H1 (cell line): Measurements from ENCODE around the gene PLIN4. TPM values are rescaled to one million over a fixed set of nuclear protein-coding genes. Genes with fewer than 3 reads are reported as not detected.

Experiments
- CTCF ChIA-PET: fragments of 300-600 bp; sonication (Branson Sonifier 250); formaldehyde crosslinking; loops from one replicate; lab custom pipeline; 2021; ENCODE audit not compliant: partially characterized antibody; lab: Charles Lee
- POLR2A ChIA-PET: fragments of 300-600 bp; sonication (Branson Sonifier 250); formaldehyde crosslinking; loops from one replicate; lab custom pipeline; 2021; ENCODE audit warnings: inconsistent platforms; ENCODE audit not compliant: partially characterized antibody; lab: Charles Lee
- DNase-seq, 2 experiments: peaks; one replicate each; pipeline versions ENCODE4 v3.0.0 to v3.0.0-alpha.2; 2010 to 2022; ENCODE audit warnings: low spot score in 2 of 2, low read depth in 1 of 2, mixed read lengths in 1 of 2
- FAIRE-seq: peaks from 2 replicates; lab custom pipeline; 2011; peaks lifted over from hg19 to GRCh38; lab: Jason Lieb, UNC
- H2AFZ ChIP-seq: 2 replicates; pipeline ENCODE4 v1.8.1; 2012; ENCODE audit warnings: low read length, inconsistent platforms
- H2AK5ac ChIP-seq: 2 replicates; pipeline ENCODE4 v1.6.1; 2013; ENCODE audit warnings: low read depth, low read length
- H2BK120ac ChIP-seq: replicated peaks from 2 replicates; pipeline ENCODE3; 2013; ENCODE audit warnings: low read depth, low read length, inconsistent platforms
- H2BK12ac ChIP-seq: 2 replicates; pipeline ENCODE4 v1.6.1; 2013; ENCODE audit warnings: low read depth, low read length
- H2BK15ac ChIP-seq: 2 replicates; pipeline ENCODE4 v1.6.1; 2013; ENCODE audit warnings: low read length
- H2BK20ac ChIP-seq: 2 replicates; pipeline ENCODE4 v1.6.1; 2013; ENCODE audit warnings: low read length
- H2BK5ac ChIP-seq: 2 replicates; pipeline ENCODE4 v1.6.1; 2013; ENCODE audit warnings: low read depth, low read length
- H3K14ac ChIP-seq: 2 replicates; pipeline ENCODE4 v1.6.1; 2013; ENCODE audit warnings: inconsistent platforms; ENCODE audit not compliant: insufficient read length
- H3K18ac ChIP-seq: 2 replicates; pipeline ENCODE4 v1.6.1; 2013; ENCODE audit warnings: low read length; ENCODE audit errors: extremely low read depth
- H3K23ac ChIP-seq: 2 replicates; pipeline ENCODE4 v1.6.1; 2013; ENCODE audit warnings: inconsistent platforms; ENCODE audit not compliant: insufficient read length
- H3K23me2 ChIP-seq: 2 replicates; pipeline ENCODE4 v1.6.1; 2013; ENCODE audit warnings: low read depth, low read length
- H3K27ac ChIP-seq: 2 replicates; pipeline ENCODE4 v1.6.1; 2011; ENCODE audit warnings: low read depth, low read length, inconsistent platforms
- H3K27me3 ChIP-seq, 4 experiments: replicated peaks in 1 of 4; 1 replicate in 1 of 4; 2 replicates in 3 of 4; pipeline versions ENCODE4 v1.6.1 to v1.8.1; 2011 to 2013; ENCODE audit warnings: low read length in 3 of 4, mild to moderate bottlenecking in 3 of 4, inconsistent platforms in 2 of 4, mixed read lengths in 2 of 4, moderate library complexity in 1 of 4; ENCODE audit not compliant: control insufficient read depth in 3 of 4, insufficient read depth in 3 of 4; ENCODE audit errors: extremely low read depth in 1 of 4
- H3K36me3 ChIP-seq, 4 experiments: 2 replicates each; pipeline versions ENCODE4 v1.6.1 to v1.8.1; 2011 to 2013; ENCODE audit warnings: mild to moderate bottlenecking in 4 of 4, low read length in 3 of 4, moderate library complexity in 2 of 4, control low read depth in 1 of 4, inconsistent platforms in 1 of 4; ENCODE audit not compliant: insufficient read depth in 4 of 4, control insufficient read depth in 2 of 4
- H3K4ac ChIP-seq: replicated peaks from 2 replicates; pipeline ENCODE3; 2013; ENCODE audit warnings: low read length, low read depth, mixed read lengths, inconsistent platforms; ENCODE audit not compliant: insufficient read length
- H3K4me1 ChIP-seq, 4 experiments: replicated peaks in 1 of 4; 1 replicate in 1 of 4; 2 replicates in 3 of 4; pipeline versions ENCODE4 v1.6.1 to v1.8.1; 2011 to 2013; ENCODE audit warnings: low read length in 3 of 4, inconsistent platforms in 2 of 4, mixed read lengths in 1 of 4; ENCODE audit not compliant: insufficient read depth in 4 of 4, control insufficient read depth in 3 of 4
- H3K4me2 ChIP-seq, 2 experiments: 2 replicates each; pipeline versions ENCODE4 v1.6.1 to v1.8.1; 2011 to 2013; ENCODE audit warnings: low read depth in 2 of 2, low read length in 2 of 2, control low read depth in 1 of 2, inconsistent platforms in 1 of 2, mild to moderate bottlenecking in 1 of 2; ENCODE audit not compliant: insufficient read depth in 1 of 2
- H3K4me3 ChIP-seq, 4 experiments: fragments of 200-600, 300-600 bp in 1 of 4; sonication (generic), shearing (Covaris generic), sonication (Bioruptor Twin) in 1 of 4; 2 replicates each; pipeline versions ENCODE4 v1.5.1 to v1.8.1; 2011 to 2016; ENCODE audit warnings: low read length in 4 of 4, low read depth in 3 of 4, control low read depth in 2 of 4, inconsistent platforms in 2 of 4, mild to moderate bottlenecking in 2 of 4, mixed read lengths in 1 of 4, moderate library complexity in 1 of 4; ENCODE audit not compliant: insufficient read depth in 2 of 4; ENCODE audit errors: extremely low read depth in 1 of 4
- H3K56ac ChIP-seq: replicated peaks from 2 replicates; pipeline ENCODE3; 2013; ENCODE audit warnings: low read depth, mild to moderate bottlenecking, mixed read lengths, low read length, inconsistent platforms; ENCODE audit not compliant: insufficient read length
- H3K79me1 ChIP-seq: 2 replicates; pipeline ENCODE4 v1.6.1; 2013; ENCODE audit warnings: low read depth, low read length, control low read depth
- H3K79me2 ChIP-seq, 2 experiments: 2 replicates each; pipeline versions ENCODE4 v1.6.1 to v1.8.1; 2012 to 2013; ENCODE audit warnings: low read length in 2 of 2, mild to moderate bottlenecking in 2 of 2, inconsistent platforms in 1 of 2; ENCODE audit not compliant: insufficient read depth in 2 of 2, control insufficient read depth in 1 of 2
- H3K9ac ChIP-seq, 4 experiments: replicated peaks in 1 of 4; 1 replicate in 1 of 4; 2 replicates in 3 of 4; pipeline versions ENCODE4 v1.6.1 to v1.8.1; 2011 to 2013; ENCODE audit warnings: low read depth in 3 of 4, low read length in 3 of 4, control low read depth in 2 of 4, mild to moderate bottlenecking in 2 of 4, moderate library complexity in 2 of 4, inconsistent platforms in 1 of 4; ENCODE audit errors: extremely low read depth in 1 of 4
- H3K9me3 ChIP-seq, 2 experiments: 2 replicates each; pipeline versions ENCODE4 v1.6.1 to v1.8.1; 2012 to 2013; ENCODE audit warnings: mild to moderate bottlenecking in 2 of 2, moderate library complexity in 2 of 2, control low read depth in 1 of 2, inconsistent platforms in 1 of 2, low read depth in 1 of 2, low read length in 1 of 2, mixed read lengths in 1 of 2; ENCODE audit not compliant: insufficient read depth in 2 of 2
- H4K20me1 ChIP-seq, 2 experiments: replicated peaks in 1 of 2; 2 replicates each; pipeline versions ENCODE3 to v1.8.1; 2011 to 2013; ENCODE audit warnings: inconsistent platforms in 2 of 2, low read length in 2 of 2, mild to moderate bottlenecking in 1 of 2; ENCODE audit not compliant: insufficient read depth in 2 of 2, control insufficient read depth in 1 of 2
- H4K5ac ChIP-seq: 2 replicates; pipeline ENCODE4 v1.6.1; 2013; ENCODE audit warnings: low read length, low read depth, mixed read lengths, inconsistent platforms; ENCODE audit not compliant: insufficient read length
- H4K8ac ChIP-seq: 2 replicates; pipeline ENCODE4 v1.8.0; 2013; ENCODE audit warnings: mild to moderate bottlenecking, moderate library complexity, low read length, inconsistent platforms; ENCODE audit not compliant: insufficient read depth; ENCODE audit errors: extremely low read depth
- H4K91ac ChIP-seq: replicated peaks from 2 replicates; pipeline ENCODE3; 2013; ENCODE audit warnings: low read length, mixed read lengths, inconsistent platforms; ENCODE audit not compliant: insufficient read length
- CREB1 ChIP-seq: IDR thresholded peaks from 2 replicates; pipeline ENCODE4 v1.6.1; 2012; ENCODE audit warnings: inconsistent platforms
- POU5F1 ChIP-seq: IDR thresholded peaks from 2 replicates; pipeline ENCODE4 v1.6.1; 2011; ENCODE audit warnings: low read depth, mild to moderate bottlenecking, low read length, moderate library complexity
- RAD21 ChIP-seq, 2 experiments: IDR thresholded peaks in 1 of 2; conservative IDR thresholded peaks in 1 of 2; 2 replicates each; pipeline ENCODE4 v1.6.1; 2011; ENCODE audit warnings: low read depth in 2 of 2, low read length in 2 of 2, improper control_type of control experiment in 1 of 2, inconsistent platforms in 1 of 2, mild to moderate bottlenecking in 1 of 2, moderate library complexity in 1 of 2
- RXRA ChIP-seq: IDR thresholded peaks from 2 replicates; pipeline ENCODE4 v1.6.1; 2011; ENCODE audit warnings: low read depth, mild to moderate bottlenecking, low read length, moderate library complexity; ENCODE audit not compliant: insufficient read depth
- SIRT6 ChIP-seq: IDR thresholded peaks from one replicate; pipeline ENCODE4 v1.7.1; 2012; ENCODE audit warnings: low read length, inconsistent platforms
- YY1 ChIP-seq: IDR thresholded peaks from 2 replicates; pipeline ENCODE4 v1.6.1; 2011; ENCODE audit warnings: low read depth, mild to moderate bottlenecking, low read length
- WGBS, 2 experiments: shearing (Covaris generic) in 1 of 2; methylation state at CpG; one replicate each; pipeline versions ENCODE4 v1.1.6 to v1.1.7; 2013 to 2015; ENCODE audit warnings: low lambda C conversion rate in 2 of 2, mixed read lengths in 2 of 2, inconsistent platforms in 1 of 2, low coverage in 1 of 2, missing lambda C conversion rate in 1 of 2; ENCODE audit not compliant: insufficient replicate concordance in 2 of 2, insufficient coverage in 1 of 2, insufficient read length in 1 of 2; ENCODE audit errors: extremely low coverage in 1 of 2, missing lambda C conversion rate in 1 of 2; 5-methylcytosine and 5-hydroxymethylcytosine counted together
- polyA plus RNA-seq, 7 experiments: library from polyadenylated mRNA; depleted of rRNA in 3 of 7; stranded (reverse) in 5 of 7; unstranded in 2 of 7; fragments of >200 nt in 5 of 7; fragments of 200-250 nt in 2 of 7; gene quantifications; 1 replicate in 5 of 7; 2 replicates in 1 of 7; 4 replicates in 1 of 7; pipeline versions ENCODE4 v1.2.1 to v1.2.3, GENCODE V29; 2011 to 2013; ENCODE audit warnings: missing spikeins in 2 of 7, mixed read lengths in 2 of 7
- total RNA-seq: library from RNA; stranded (reverse); fragmentation: NEBNext Ultra II Directional; extraction: Animal tissue kit (Norgen Biotek cat#: 25700); gene quantifications from 2 replicates; pipeline ENCODE4 v1.2.1, GENCODE V29; 2021
- TF ChIP-seq, protein P1 (sequence below): IDR thresholded peaks from 2 replicates; pipeline ENCODE4 v1.6.1; 2011; ENCODE audit warnings: low read length, improper control_type of control experiment
- TF ChIP-seq, protein P2 (sequence below): IDR thresholded peaks from 2 replicates; pipeline ENCODE4 v1.6.1; 2012; ENCODE audit warnings: inconsistent platforms
- TF ChIP-seq, protein P3 (sequence below): IDR thresholded peaks from 2 replicates; pipeline ENCODE4 v1.6.1; 2011; ENCODE audit warnings: low read depth, mild to moderate bottlenecking, low read length; ENCODE audit not compliant: insufficient read depth

The PLIN4 gene
- total and polyA plus RNA-seq, 2 of the 8 experiments (the other 6 are each of a cell fraction or from before 2014, with no cell fraction given): 0.35 to 0.45 TPM

- no peak for TF ChIP-seq CREB1
- TF ChIP-seq YY1: no peak
- TF ChIP-seq SIRT6: no peak
- no peak for TF ChIP-seq RXRA
- TF ChIP-seq POU5F1: no peak
- TF ChIP-seq, protein P1, sequence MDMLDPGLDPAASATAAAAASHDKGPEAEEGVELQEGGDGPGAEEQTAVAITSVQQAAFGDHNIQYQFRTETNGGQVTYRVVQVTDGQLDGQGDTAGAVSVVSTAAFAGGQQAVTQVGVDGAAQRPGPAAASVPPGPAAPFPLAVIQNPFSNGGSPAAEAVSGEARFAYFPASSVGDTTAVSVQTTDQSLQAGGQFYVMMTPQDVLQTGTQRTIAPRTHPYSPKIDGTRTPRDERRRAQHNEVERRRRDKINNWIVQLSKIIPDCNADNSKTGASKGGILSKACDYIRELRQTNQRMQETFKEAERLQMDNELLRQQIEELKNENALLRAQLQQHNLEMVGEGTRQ: no peak
- TF ChIP-seq, protein P2, sequence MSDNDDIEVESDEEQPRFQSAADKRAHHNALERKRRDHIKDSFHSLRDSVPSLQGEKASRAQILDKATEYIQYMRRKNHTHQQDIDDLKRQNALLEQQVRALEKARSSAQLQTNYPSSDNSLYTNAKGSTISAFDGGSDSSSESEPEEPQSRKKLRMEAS: no peak
- no peak for TF ChIP-seq RAD21 (IDR thresholded peaks at IDR 0.05 in 1 of 2, conservative IDR thresholded peaks at IDR 0.05 in 1 of 2; ENCODE audit: low read depth in 2 of 2, low read length in 2 of 2)
- TF ChIP-seq, protein P3, sequence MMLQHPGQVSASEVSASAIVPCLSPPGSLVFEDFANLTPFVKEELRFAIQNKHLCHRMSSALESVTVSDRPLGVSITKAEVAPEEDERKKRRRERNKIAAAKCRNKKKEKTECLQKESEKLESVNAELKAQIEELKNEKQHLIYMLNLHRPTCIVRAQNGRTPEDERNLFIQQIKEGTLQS: no peak
- TF ChIP-seq, all 59 proteins: peak for 0
- Histone ChIP-seq H3K4ac (no peak overlapping the region), H3K4me2 (no peak overlapping the region), H2BK20ac (no peak overlapping the region), H4K91ac (no peak overlapping the region), H3K23ac (no peak overlapping the region), H3K4me3 (no peak overlapping the region), H3K27ac (no peak overlapping the region), H3K18ac (no peak overlapping the region), H3K4me1 (peaks cover 0 to 11% (median 2%) of the 10 kb centered on the region in 4 experiments; a peak in 4 of 7 replicates), H2BK5ac (no peak overlapping the region), H3K79me1 (no peaks in the 10 kb centered on the region), H2BK120ac (no peak overlapping the region), H3K27me3 (peaks cover 0 to 3% (median 2%) of the 10 kb centered on the region in 4 experiments; a peak in 2 of 7 replicates), H2BK12ac (no peak overlapping the region), H3K9ac (no peak overlapping the region), H2BK15ac (no peak overlapping the region), H4K8ac (no peak overlapping the region), H2AK5ac (no peak overlapping the region), H3K14ac (no peak overlapping the region), H3K23me2 (no peaks in the 10 kb centered on the region), H3K56ac (no peak overlapping the region), H4K5ac (no peak overlapping the region), H3K9me3 (no peaks in the 10 kb centered on the region; a peak in 1 of 4 replicates), H3K79me2 (no peaks in the 10 kb centered on the region), H2AFZ (no peak overlapping the region), H3K36me3 (peaks cover 0 to 10% (median 0%) of the 10 kb centered on the region in 4 experiments; a peak in 2 of 8 replicates), H4K20me1 (no peaks in the 10 kb centered on the region)
- 88% methylated on average over 12 of the region's 12 CpGs; no CpG with 5 or more reads in 1 of the 2 experiments for WGBS, 2 experiments
- CTCF ChIA-PET: interaction anchor here (0.6 to 11.6 kb wide), 12 partner anchors 9 to 596 kb away, joined by 3 to 174 read pairs (median 4); no protein-coding TSS in a partner anchor
- POLR2A ChIA-PET: interaction anchor here (0.5 to 1.2 kb wide), 2 partner anchors 105 to 110 kb away, joined by 3 read pairs; no protein-coding TSS in a partner anchor
- DNase-seq: no peak
- FAIRE-seq: no peak
Observed at GRCh38 chr19:4541114-4541805, 23.0 kb upstream of the PLIN4 start.
